Measurements from ENCODE around the gene FLNB.

DNA sequence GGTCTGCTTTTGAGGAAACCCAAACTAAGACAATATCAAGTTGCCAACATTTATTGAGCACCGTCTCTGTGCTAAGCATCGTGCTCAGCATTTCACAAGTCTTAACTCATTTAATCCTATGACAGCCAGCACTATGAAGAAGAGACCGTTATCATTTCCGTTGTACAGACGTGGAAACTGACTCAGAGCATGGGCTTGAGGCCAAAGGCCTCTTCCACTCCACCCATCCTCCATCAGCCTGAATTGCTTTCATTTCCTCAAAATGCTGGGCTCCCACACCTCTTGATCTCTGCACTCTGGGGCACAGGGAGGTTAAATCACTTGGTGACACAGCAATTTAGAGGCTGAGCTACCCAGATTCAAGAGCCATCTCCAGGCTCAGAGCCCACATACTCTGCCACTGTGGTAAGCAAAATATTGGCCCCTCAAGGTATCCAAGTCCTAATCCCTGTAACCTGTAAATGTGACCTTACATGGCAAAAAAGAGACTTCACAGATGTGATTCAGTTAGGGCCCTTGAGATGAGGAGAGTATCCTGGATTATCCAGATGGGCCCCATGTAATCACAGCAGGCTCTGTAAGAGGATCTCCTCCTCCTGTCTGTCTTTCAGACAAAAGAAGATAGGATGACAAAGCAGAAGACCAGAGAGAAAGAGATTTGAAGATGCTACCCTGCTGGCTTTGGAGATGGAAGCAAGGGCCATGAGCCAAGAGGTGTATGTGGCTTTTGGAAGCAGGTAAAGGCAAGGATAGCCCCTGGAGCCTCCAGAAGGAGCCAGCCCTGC, 24.3 kb upstream of the FLNB start:
- TF ChIP-seq U2AF1 (optimal IDR thresholded peaks at IDR 0.05; ENCODE audit: low read depth, low read length) (no peak), ZNF644 (tag; IDR thresholded peaks at IDR 0.05; ENCODE audit: low read depth) (no peak)
- TF ChIP-seq, protein P1, sequence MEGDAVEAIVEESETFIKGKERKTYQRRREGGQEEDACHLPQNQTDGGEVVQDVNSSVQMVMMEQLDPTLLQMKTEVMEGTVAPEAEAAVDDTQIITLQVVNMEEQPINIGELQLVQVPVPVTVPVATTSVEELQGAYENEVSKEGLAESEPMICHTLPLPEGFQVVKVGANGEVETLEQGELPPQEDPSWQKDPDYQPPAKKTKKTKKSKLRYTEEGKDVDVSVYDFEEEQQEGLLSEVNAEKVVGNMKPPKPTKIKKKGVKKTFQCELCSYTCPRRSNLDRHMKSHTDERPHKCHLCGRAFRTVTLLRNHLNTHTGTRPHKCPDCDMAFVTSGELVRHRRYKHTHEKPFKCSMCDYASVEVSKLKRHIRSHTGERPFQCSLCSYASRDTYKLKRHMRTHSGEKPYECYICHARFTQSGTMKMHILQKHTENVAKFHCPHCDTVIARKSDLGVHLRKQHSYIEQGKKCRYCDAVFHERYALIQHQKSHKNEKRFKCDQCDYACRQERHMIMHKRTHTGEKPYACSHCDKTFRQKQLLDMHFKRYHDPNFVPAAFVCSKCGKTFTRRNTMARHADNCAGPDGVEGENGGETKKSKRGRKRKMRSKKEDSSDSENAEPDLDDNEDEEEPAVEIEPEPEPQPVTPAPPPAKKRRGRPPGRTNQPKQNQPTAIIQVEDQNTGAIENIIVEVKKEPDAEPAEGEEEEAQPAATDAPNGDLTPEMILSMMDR (IDR thresholded peaks at IDR 0.05 in 2 of 3, conservative IDR thresholded peaks at IDR 0.05 in 1 of 3; ENCODE audit: insufficient read depth in 2 of 3, low read depth in 1 of 3, low read length in 3 of 3): no peak

Measured in K562 (cell line).